Erythroblast (primary cell): ENCODE measurements around the gene SRPX2.

Experiments
- GATA1 ChIP-seq: IDR thresholded peaks from 2 replicates; pipeline ENCODE4 v1.6.1; 2011; ENCODE audit warnings: low read depth, mild to moderate bottlenecking, control low read depth, low read length, moderate library complexity
- POLR2A ChIP-seq: IDR thresholded peaks from 2 replicates; pipeline ENCODE4 v1.6.1; 2011; ENCODE audit warnings: mild to moderate bottlenecking, low read length

GRCh38 chrX:100719139-100719538, 75.1 kb downstream of the SRPX2 start:
- TF ChIP-seq POLR2A (no peak), GATA1 (no peak)
